ENCODE results near the gene NR6A1.
A peak's percentile ranks its signal among the peaks of the same experiment; 100 is the strongest.

The NR6A1 gene

GRCh38 chr9:124793015-124793541 is 22.0 kb upstream of the NR6A1 start:
- Histone ChIP-seq H3K36me3 (ENCODE audit: control insufficient read depth in 1 of 2, insufficient read depth in 2 of 2, low read depth in 1 of 2, low read length in 2 of 2) (peaks cover 24 to 28% of the 10 kb centered on the region in 2 experiments), H2BK15ac (ENCODE audit: low read depth, poor library complexity, severe bottlenecking) (no peak overlapping the region), H3K4ac (ENCODE audit: low read depth in 1 of 2, low read length in 2 of 2) (no peak overlapping the region), H2BK120ac (ENCODE audit: low read depth, low read length) (no peak overlapping the region), H3K23ac (ENCODE audit: low read length in 2 of 2) (no peak overlapping the region), H3K79me1 (replicated peaks; ENCODE audit: low read length, poor library complexity, severe bottlenecking) (peaks cover 1% of the 10 kb centered on the region), H3K9ac (ENCODE audit: low read length) (no peak overlapping the region), H3K14ac (ENCODE audit: low read length in 2 of 2) (no peak overlapping the region), H3K9me3 (ENCODE audit: control insufficient read depth, low read length) (no peaks in the 10 kb centered on the region), H3K18ac (ENCODE audit: low read depth in 1 of 2, low read length in 2 of 2) (no peak overlapping the region), H3K4me3 (ENCODE audit: insufficient read depth in 1 of 2, low read depth in 1 of 2, low read length in 2 of 2) (no peak overlapping the region), H2AK5ac (ENCODE audit: low read length, severe bottlenecking) (peak overlapping the region; percentile 11), H2BK5ac (ENCODE audit: low read depth, low read length, poor library complexity, severe bottlenecking) (no peak overlapping the region), H4K91ac (ENCODE audit: low read length) (no peak overlapping the region), H2AFZ (ENCODE audit: low read depth, low read length) (no peak overlapping the region), H4K8ac (ENCODE audit: low read length) (no peak overlapping the region), H3K4me2 (ENCODE audit: low read length, poor library complexity, severe bottlenecking) (no peak overlapping the region), H3K4me1 (ENCODE audit: control insufficient read depth, insufficient read depth, low read depth, low read length) (peaks cover 16% of the 10 kb centered on the region), H3K27me3 (ENCODE audit: control insufficient read depth in 1 of 2, insufficient read depth in 1 of 2, low read length in 2 of 2) (no peaks in the 10 kb centered on the region), H2BK12ac (ENCODE audit: low read length in 2 of 2) (no peak overlapping the region), H3K27ac (ENCODE audit: low read length, poor library complexity, severe bottlenecking) (no peak overlapping the region)
- 74% methylated on average over 9 of the region's 9 CpGs for WGBS
- peak; percentile 61 for DNase-seq

- 80% methylated on average over 8 of the region's 8 CpGs for WGBS
- H3K9me3 ChIP-seq (ENCODE audit: control insufficient read depth, low read length) = no peaks in the 10 kb centered on the region
These were observed 21.3 kb upstream of the NR6A1 start for GRCh38 chr9:124792257-124793014.

DNA sequence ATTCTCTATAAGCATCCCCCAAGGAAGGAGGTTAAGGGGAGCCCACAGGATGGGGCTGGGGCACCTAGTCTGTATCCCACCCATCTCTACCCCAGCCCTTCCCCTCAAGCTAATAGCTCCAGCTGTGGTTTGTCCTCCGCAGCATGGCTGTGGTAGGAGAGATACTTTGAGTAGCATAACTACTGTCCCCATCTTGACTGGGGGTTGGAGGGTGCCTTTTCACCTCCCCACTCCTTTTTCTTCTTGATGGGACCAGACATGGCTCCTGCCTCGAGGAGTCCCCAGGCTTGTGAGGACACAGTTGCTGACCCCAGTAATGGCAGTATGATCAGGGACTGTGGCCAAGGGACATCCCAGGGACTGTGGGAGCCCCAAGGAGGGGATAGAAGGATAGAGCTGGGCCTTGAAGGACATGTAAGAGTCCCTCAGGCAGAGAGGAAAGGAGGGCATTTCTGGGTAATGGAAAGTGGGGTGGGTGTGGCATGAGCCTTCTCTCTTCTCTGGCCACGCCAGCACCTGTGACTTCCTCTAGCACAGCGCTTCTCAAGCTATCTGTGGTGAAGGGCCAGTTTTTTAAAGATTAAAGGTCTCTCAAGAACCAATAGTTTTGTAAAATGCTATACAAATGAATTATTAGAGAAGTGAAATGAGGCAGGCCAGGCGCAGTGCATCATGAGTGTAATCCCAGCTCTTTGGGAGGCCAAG is 19.8 kb upstream of the NR6A1 start:
- Histone ChIP-seq H3K36me3 (ENCODE audit: control insufficient read depth in 1 of 2, insufficient read depth in 2 of 2, low read depth in 1 of 2, low read length in 2 of 2) (peaks cover 33 to 34% of the 10 kb centered on the region in 2 experiments), H2BK5ac (ENCODE audit: low read depth, low read length, poor library complexity, severe bottlenecking) (no peak overlapping the region), H3K4me3 (ENCODE audit: insufficient read depth in 1 of 2, low read depth in 1 of 2, low read length in 2 of 2) (no peak overlapping the region), H3K18ac (ENCODE audit: low read depth in 1 of 2, low read length in 2 of 2) (no peak overlapping the region), H3K79me1 (replicated peaks; ENCODE audit: low read length, poor library complexity, severe bottlenecking) (peaks cover 1% of the 10 kb centered on the region), H4K91ac (ENCODE audit: low read length) (no peak overlapping the region), H3K27ac (ENCODE audit: low read length, poor library complexity, severe bottlenecking) (no peak overlapping the region), H3K27me3 (ENCODE audit: control insufficient read depth in 1 of 2, insufficient read depth in 1 of 2, low read length in 2 of 2) (no peaks in the 10 kb centered on the region), H3K9ac (ENCODE audit: low read length) (no peak overlapping the region), H2BK12ac (ENCODE audit: low read length in 2 of 2) (no peak overlapping the region), H2BK15ac (ENCODE audit: low read depth, poor library complexity, severe bottlenecking) (no peak overlapping the region), H3K9me3 (ENCODE audit: control insufficient read depth, low read length) (no peaks in the 10 kb centered on the region), H3K4me1 (ENCODE audit: control insufficient read depth, insufficient read depth, low read depth, low read length) (peaks cover 17% of the 10 kb centered on the region), H2BK120ac (ENCODE audit: low read depth, low read length) (no peak overlapping the region), H2AK5ac (ENCODE audit: low read length, severe bottlenecking) (no peak overlapping the region), H3K4ac (ENCODE audit: low read depth in 1 of 2, low read length in 2 of 2) (no peak overlapping the region), H2AFZ (ENCODE audit: low read depth, low read length) (no peak overlapping the region), H3K23ac (ENCODE audit: low read length in 2 of 2) (no peak overlapping the region), H4K8ac (ENCODE audit: low read length) (no peak overlapping the region), H3K14ac (ENCODE audit: low read length in 2 of 2) (no peak overlapping the region), H3K4me2 (ENCODE audit: low read length, poor library complexity, severe bottlenecking) (no peak overlapping the region)
- WGBS = 80% methylated on average over 3 of the region's 5 CpGs
- DNase-seq = no peak

More at GRCh38 chr9:124792257-124793014, 21.3 kb upstream of the NR6A1 start:
- Histone ChIP-seq H3K27me3 (ENCODE audit: control insufficient read depth in 1 of 2, insufficient read depth in 1 of 2, low read length in 2 of 2) (no peaks in the 10 kb centered on the region), H3K4me2 (ENCODE audit: low read length, poor library complexity, severe bottlenecking) (no peak overlapping the region), H2BK120ac (ENCODE audit: low read depth, low read length) (no peak overlapping the region), H2BK5ac (ENCODE audit: low read depth, low read length, poor library complexity, severe bottlenecking) (no peak overlapping the region), H3K4me1 (ENCODE audit: control insufficient read depth, insufficient read depth, low read depth, low read length) (peaks cover 16% of the 10 kb centered on the region), H2BK12ac (ENCODE audit: low read length in 2 of 2) (peak overlapping the region in 1 of 2 experiments; percentile 15), H3K18ac (ENCODE audit: low read depth in 1 of 2, low read length in 2 of 2) (no peak overlapping the region), H3K79me1 (replicated peaks; ENCODE audit: low read length, poor library complexity, severe bottlenecking) (peaks cover 1% of the 10 kb centered on the region), H4K8ac (ENCODE audit: low read length) (no peak overlapping the region), H3K23ac (ENCODE audit: low read length in 2 of 2) (no peak overlapping the region), H2AFZ (ENCODE audit: low read depth, low read length) (no peak overlapping the region), H3K4ac (ENCODE audit: low read depth in 1 of 2, low read length in 2 of 2) (no peak overlapping the region), H3K36me3 (ENCODE audit: control insufficient read depth in 1 of 2, insufficient read depth in 2 of 2, low read depth in 1 of 2, low read length in 2 of 2) (peaks cover 27 to 28% of the 10 kb centered on the region in 2 experiments), H3K9ac (ENCODE audit: low read length) (no peak overlapping the region), H4K91ac (ENCODE audit: low read length) (no peak overlapping the region), H2AK5ac (ENCODE audit: low read length, severe bottlenecking) (no peak overlapping the region), H3K14ac (ENCODE audit: low read length in 2 of 2) (no peak overlapping the region), H3K27ac (ENCODE audit: low read length, poor library complexity, severe bottlenecking) (no peak overlapping the region), H2BK15ac (ENCODE audit: low read depth, poor library complexity, severe bottlenecking) (no peak overlapping the region), H3K4me3 (ENCODE audit: insufficient read depth in 1 of 2, low read depth in 1 of 2, low read length in 2 of 2) (no peak overlapping the region)
- no peak for DNase-seq

DNA sequence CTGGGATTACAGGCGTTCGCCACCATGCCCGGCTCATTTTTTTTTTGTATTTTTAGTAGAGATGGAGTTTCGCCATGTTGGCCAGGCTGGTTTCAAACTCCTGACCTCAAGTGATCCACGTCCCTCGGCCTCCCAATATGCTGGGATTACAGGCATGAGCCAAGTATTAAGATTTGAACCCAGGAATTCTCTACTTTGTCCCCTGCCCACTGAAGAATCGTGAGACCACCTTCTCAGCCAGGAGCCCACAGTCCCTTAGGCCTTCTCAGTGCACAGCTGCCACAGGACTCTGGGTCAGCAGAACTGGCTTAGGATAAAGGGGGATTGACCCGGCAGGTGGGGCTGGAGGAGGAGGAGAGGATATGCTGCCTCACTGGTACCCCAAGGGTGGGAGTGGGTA is 19.2 kb upstream of the NR6A1 start:
- Histone ChIP-seq H3K23ac (ENCODE audit: low read length in 2 of 2) (no peak overlapping the region), H3K4me2 (ENCODE audit: low read length, poor library complexity, severe bottlenecking) (no peak overlapping the region), H3K4ac (ENCODE audit: low read depth in 1 of 2, low read length in 2 of 2) (no peak overlapping the region), H3K4me1 (ENCODE audit: control insufficient read depth, insufficient read depth, low read depth, low read length) (peaks cover 12% of the 10 kb centered on the region), H2BK5ac (ENCODE audit: low read depth, low read length, poor library complexity, severe bottlenecking) (no peak overlapping the region), H4K8ac (ENCODE audit: low read length) (no peak overlapping the region), H2AK5ac (ENCODE audit: low read length, severe bottlenecking) (no peak overlapping the region), H3K4me3 (ENCODE audit: insufficient read depth in 1 of 2, low read depth in 1 of 2, low read length in 2 of 2) (no peak overlapping the region), H2BK15ac (ENCODE audit: low read depth, poor library complexity, severe bottlenecking) (no peak overlapping the region), H2BK120ac (ENCODE audit: low read depth, low read length) (no peak overlapping the region), H3K9ac (ENCODE audit: low read length) (no peak overlapping the region), H3K9me3 (ENCODE audit: control insufficient read depth, low read length) (no peaks in the 10 kb centered on the region), H3K27ac (ENCODE audit: low read length, poor library complexity, severe bottlenecking) (no peak overlapping the region), H4K91ac (ENCODE audit: low read length) (no peak overlapping the region), H3K27me3 (ENCODE audit: control insufficient read depth in 1 of 2, insufficient read depth in 1 of 2, low read length in 2 of 2) (no peaks in the 10 kb centered on the region), H3K14ac (ENCODE audit: low read length in 2 of 2) (no peak overlapping the region), H3K79me1 (replicated peaks; ENCODE audit: low read length, poor library complexity, severe bottlenecking) (peaks cover 1% of the 10 kb centered on the region), H3K18ac (ENCODE audit: low read depth in 1 of 2, low read length in 2 of 2) (no peak overlapping the region), H2BK12ac (ENCODE audit: low read length in 2 of 2) (no peak overlapping the region), H3K36me3 (ENCODE audit: control insufficient read depth in 1 of 2, insufficient read depth in 2 of 2, low read depth in 1 of 2, low read length in 2 of 2) (peaks cover 32 to 34% of the 10 kb centered on the region in 2 experiments), H2AFZ (ENCODE audit: low read depth, low read length) (no peak overlapping the region)
- DNase-seq = no peak
- WGBS = 96% methylated on average over 8 of the region's 8 CpGs
